H9 (cell line): ENCODE data around the gene TEKT5. TPM values are rescaled to one million over a fixed set of nuclear protein-coding genes. Genes with fewer than 3 reads are reported as not detected.

Experiments
- DNase-seq: peaks from one replicate; pipeline ENCODE4 v3.0.0-alpha.2; 2017
- H2AFZ ChIP-seq: one replicate; pipeline ENCODE4 v1.6.1; 2013; ENCODE audit warnings: mild to moderate bottlenecking, low read length, control low read depth, moderate library complexity
- H2AK5ac ChIP-seq: 2 replicates; pipeline ENCODE4 v1.6.1; 2013; ENCODE audit warnings: low read length, control low read depth, mixed read lengths; ENCODE audit not compliant: insufficient read length
- H2BK120ac ChIP-seq: one replicate; pipeline ENCODE4 v1.6.1; 2013; ENCODE audit warnings: low read depth, mild to moderate bottlenecking, low read length, control low read depth, inconsistent platforms; ENCODE audit not compliant: poor library complexity, severe bottlenecking
- H2BK12ac ChIP-seq: 2 replicates; pipeline ENCODE4 v1.6.1; 2013; ENCODE audit warnings: low read length, control low read depth, mixed read lengths, low read depth; ENCODE audit not compliant: insufficient read length
- H2BK15ac ChIP-seq: 2 replicates; pipeline ENCODE4 v1.6.1; 2013; ENCODE audit warnings: low read depth, low read length, control low read depth
- H2BK20ac ChIP-seq: one replicate; pipeline ENCODE4 v1.6.1; 2013; ENCODE audit warnings: low read depth, mild to moderate bottlenecking, low read length, control low read depth, inconsistent platforms; ENCODE audit not compliant: poor library complexity, severe bottlenecking
- H2BK5ac ChIP-seq: 2 replicates; pipeline ENCODE4 v1.6.1; 2013; ENCODE audit warnings: low read length, control low read depth, mixed read lengths; ENCODE audit not compliant: insufficient read length
- H3K14ac ChIP-seq: 2 replicates; pipeline ENCODE4 v1.6.1; 2013; ENCODE audit warnings: low read length, control low read depth; ENCODE audit not compliant: insufficient read depth
- H3K18ac ChIP-seq: 2 replicates; pipeline ENCODE4 v1.6.1; 2013; ENCODE audit warnings: low read depth, mild to moderate bottlenecking, mixed read lengths, low read length, control low read depth; ENCODE audit not compliant: insufficient read length
- H3K23ac ChIP-seq: 2 replicates; pipeline ENCODE4 v1.6.1; 2013; ENCODE audit warnings: low read length, control low read depth, mixed read lengths, low read depth; ENCODE audit not compliant: insufficient read length
- H3K23me2 ChIP-seq: 2 replicates; pipeline ENCODE4 v1.6.1; 2013; ENCODE audit warnings: low read depth, mild to moderate bottlenecking, mixed read lengths, low read length, control low read depth; ENCODE audit not compliant: insufficient read length, poor library complexity, severe bottlenecking
- H3K27ac ChIP-seq: 2 replicates; pipeline ENCODE4 v1.5.1; 2013; ENCODE audit warnings: low read length, control low read depth, mixed read lengths, low read depth; ENCODE audit not compliant: insufficient read length
- H3K27me3 ChIP-seq: 2 replicates; pipeline ENCODE4 v1.6.1; 2013; ENCODE audit warnings: low read length, control low read depth, inconsistent platforms; ENCODE audit not compliant: insufficient read depth
- H3K4ac ChIP-seq: 2 replicates; pipeline ENCODE4 v1.6.1; 2013; ENCODE audit warnings: low read depth, mild to moderate bottlenecking, control low read depth, inconsistent platforms, low read length, moderate library complexity
- H3K4me1 ChIP-seq: 2 replicates; pipeline ENCODE4 v1.6.1; 2013; ENCODE audit warnings: low read length, control low read depth, inconsistent platforms; ENCODE audit not compliant: insufficient read depth
- H3K4me2 ChIP-seq: 2 replicates; pipeline ENCODE4 v1.6.1; 2013; ENCODE audit warnings: low read length, control low read depth, mixed read lengths; ENCODE audit not compliant: insufficient read length, insufficient read depth
- H3K56ac ChIP-seq: 2 replicates; pipeline ENCODE4 v1.6.1; 2013; ENCODE audit warnings: low read depth, mild to moderate bottlenecking, mixed read lengths, low read length, control low read depth; ENCODE audit not compliant: insufficient read length
- H3K79me1 ChIP-seq: 2 replicates; pipeline ENCODE4 v1.6.1; 2013; ENCODE audit warnings: low read depth, mild to moderate bottlenecking, moderate library complexity, low read length, control low read depth, inconsistent platforms; ENCODE audit not compliant: insufficient read depth, poor library complexity, severe bottlenecking
- H3K79me2 ChIP-seq: 2 replicates; pipeline ENCODE4 v1.6.1; 2013; ENCODE audit warnings: low read length, control low read depth, inconsistent platforms; ENCODE audit not compliant: insufficient read depth
- H3K9ac ChIP-seq: 2 replicates; pipeline ENCODE4 v1.6.1; 2013; ENCODE audit warnings: low read length, control low read depth, mixed read lengths; ENCODE audit not compliant: insufficient read length; ENCODE audit errors: extremely low read depth
- H3K9me3 ChIP-seq: one replicate; pipeline ENCODE4 v1.6.1; 2013; ENCODE audit warnings: low read depth, low read length, inconsistent platforms; ENCODE audit not compliant: control insufficient read depth
- H3T11ph ChIP-seq: one replicate; pipeline ENCODE4 v1.6.1; 2013; ENCODE audit warnings: mild to moderate bottlenecking, low read length, control low read depth, inconsistent platforms
- H4K20me1 ChIP-seq: one replicate; pipeline ENCODE4 v1.6.1; 2013; ENCODE audit not compliant: control insufficient read depth, insufficient read length, insufficient read depth
- H4K5ac ChIP-seq: 2 replicates; pipeline ENCODE4 v1.6.1; 2013; ENCODE audit warnings: low read depth, mild to moderate bottlenecking, mixed read lengths, low read length, control low read depth; ENCODE audit not compliant: insufficient read length
- H4K8ac ChIP-seq: replicated peaks from 2 replicates; pipeline ENCODE4 v1.6.1; 2013; ENCODE audit warnings: low read length, control low read depth, mixed read lengths, low read depth; ENCODE audit not compliant: insufficient read length
- H4K91ac ChIP-seq: 2 replicates; pipeline ENCODE4 v1.6.1; 2013; ENCODE audit warnings: low read depth, mild to moderate bottlenecking, moderate library complexity, mixed read lengths, low read length, control low read depth; ENCODE audit not compliant: insufficient read length
- H3K27ac Mint-ChIP-seq, 3 experiments: 2 replicates in 2 of 3; 3 replicates in 1 of 3; pipeline ENCODE4 v1.8.0; 2020 to 2021; ENCODE audit warnings: mixed read lengths in 3 of 3, mild to moderate bottlenecking in 1 of 3, moderate library complexity in 1 of 3
- H3K27me3 Mint-ChIP-seq: 2 replicates; pipeline ENCODE4 v1.8.0; 2021; ENCODE audit warnings: low read depth, mild to moderate bottlenecking, moderate library complexity, mixed read lengths
- H3K36me3 Mint-ChIP-seq, 3 experiments: 2 replicates in 2 of 3; 3 replicates in 1 of 3; pipeline ENCODE4 v1.8.0; 2020 to 2021; ENCODE audit warnings: low read depth in 3 of 3, mixed read lengths in 3 of 3; ENCODE audit not compliant: insufficient read depth in 1 of 3
- H3K4me1 Mint-ChIP-seq, 2 experiments: 2 replicates each; pipeline ENCODE4 v1.8.0; 2020; ENCODE audit warnings: mixed read lengths in 2 of 2
- H3K4me3 Mint-ChIP-seq, 2 experiments: 2 replicates in 1 of 2; 3 replicates in 1 of 2; pipeline ENCODE4 v1.8.0; 2020 to 2021; ENCODE audit warnings: mild to moderate bottlenecking in 2 of 2, mixed read lengths in 2 of 2, moderate library complexity in 1 of 2
- H3K9me3 Mint-ChIP-seq, 2 experiments: 2 replicates in 1 of 2; 3 replicates in 1 of 2; pipeline ENCODE4 v1.8.0; 2020; ENCODE audit warnings: mild to moderate bottlenecking in 2 of 2, mixed read lengths in 2 of 2, moderate library complexity in 1 of 2
- WGBS: extraction: QIAGEN DNeasy Blood & Tissue Kit; methylation state at CpG from one replicate; pipeline ENCODE4 v1.1.7; 2013; ENCODE audit warnings: missing lambda C conversion rate, low lambda C conversion rate, mixed read lengths; ENCODE audit not compliant: insufficient read length; ENCODE audit errors: extremely low coverage; 5-methylcytosine and 5-hydroxymethylcytosine counted together
- total RNA-seq: library from RNA; stranded (reverse); gene quantifications from 2 replicates; pipeline ENCODE4 v1.2.1, GENCODE V29; 2021
- TF ChIP-seq, protein P1 (sequence below): fragments of 200-600 bp; sonication (generic); conservative IDR thresholded peaks from 3 replicates; pipeline ENCODE4 v1.8.0; 2021; ENCODE audit warnings: antibody characterized with exemption, mild to moderate bottlenecking

Gene TEKT5
- total RNA-seq, 1 experiment from 2014 or later = 0.31 TPM

GRCh38 chr16:10669791-10670190 is 24.9 kb downstream of the TEKT5 start:
- Histone ChIP-seq H2BK5ac (no peak overlapping the region), H3K56ac (no peak overlapping the region), H3K4me1 (no peaks in the 10 kb centered on the region), H3K79me2 (no peaks in the 10 kb centered on the region), H4K5ac (no peak overlapping the region), H3K4me2 (no peak overlapping the region), H3K23me2 (no peaks in the 10 kb centered on the region), H4K20me1 (no peaks in the 10 kb centered on the region), H3K27me3 (no peaks in the 10 kb centered on the region), H3K18ac (no peak overlapping the region), H2BK12ac (no peak overlapping the region), H4K91ac (no peak overlapping the region), H2BK20ac (no peak overlapping the region), H2AK5ac (no peak overlapping the region), H3K9ac (no peak overlapping the region), H3K9me3 (no peaks in the 10 kb centered on the region), H3K4ac (no peak overlapping the region), H3K27ac (no peak overlapping the region), H3K23ac (no peak overlapping the region), H3K79me1 (no peaks in the 10 kb centered on the region), H2AFZ (no peak overlapping the region), H2BK15ac (no peak overlapping the region), H3T11ph (no peak overlapping the region), H4K8ac (no peak overlapping the region), H2BK120ac (no peak overlapping the region), H3K14ac (no peak overlapping the region)
- TF ChIP-seq, protein P1, sequence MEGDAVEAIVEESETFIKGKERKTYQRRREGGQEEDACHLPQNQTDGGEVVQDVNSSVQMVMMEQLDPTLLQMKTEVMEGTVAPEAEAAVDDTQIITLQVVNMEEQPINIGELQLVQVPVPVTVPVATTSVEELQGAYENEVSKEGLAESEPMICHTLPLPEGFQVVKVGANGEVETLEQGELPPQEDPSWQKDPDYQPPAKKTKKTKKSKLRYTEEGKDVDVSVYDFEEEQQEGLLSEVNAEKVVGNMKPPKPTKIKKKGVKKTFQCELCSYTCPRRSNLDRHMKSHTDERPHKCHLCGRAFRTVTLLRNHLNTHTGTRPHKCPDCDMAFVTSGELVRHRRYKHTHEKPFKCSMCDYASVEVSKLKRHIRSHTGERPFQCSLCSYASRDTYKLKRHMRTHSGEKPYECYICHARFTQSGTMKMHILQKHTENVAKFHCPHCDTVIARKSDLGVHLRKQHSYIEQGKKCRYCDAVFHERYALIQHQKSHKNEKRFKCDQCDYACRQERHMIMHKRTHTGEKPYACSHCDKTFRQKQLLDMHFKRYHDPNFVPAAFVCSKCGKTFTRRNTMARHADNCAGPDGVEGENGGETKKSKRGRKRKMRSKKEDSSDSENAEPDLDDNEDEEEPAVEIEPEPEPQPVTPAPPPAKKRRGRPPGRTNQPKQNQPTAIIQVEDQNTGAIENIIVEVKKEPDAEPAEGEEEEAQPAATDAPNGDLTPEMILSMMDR = no peak
- DNase-seq = no peak
- Mint-ChIP-seq H3K27ac (no peak overlapping the region), H3K36me3 (no peaks in the 10 kb centered on the region), H3K27me3 (no peaks in the 10 kb centered on the region), H3K4me1 (peaks cover 0 to 2% of the 10 kb centered on the region in 2 experiments; a peak in 1 of 4 replicates), H3K4me3 (no peak overlapping the region), H3K9me3 (no peaks in the 10 kb centered on the region)
- WGBS = no CpG with 5 or more reads among the region's 4 CpGs
